WERI-Rb-1 (cell line): Measurements from ENCODE around the gene TMEM237.
A peak's percentile ranks its signal among the peaks of the same experiment; 100 is the strongest.

ENCODE experiments used
- DNase-seq: peaks from one replicate; pipeline ENCODE4 v3.0.0-alpha.2; 2020
- H3K27ac ChIP-seq: fragments of 250-450 bp; sonication (Bioruptor Pico); 2 replicates; pipeline ENCODE4 v1.5.1; 2020; ENCODE audit warnings: mild to moderate bottlenecking, moderate library complexity
- H3K27me3 ChIP-seq: fragments of 250-450 bp; sonication (Bioruptor Pico); 2 replicates; pipeline ENCODE4 v1.5.1; 2021; ENCODE audit warnings: mild to moderate bottlenecking, low read depth, moderate library complexity; ENCODE audit not compliant: insufficient read depth, severe bottlenecking
- H3K36me3 ChIP-seq: fragments of 250-450 bp; sonication (Bioruptor Pico); 2 replicates; pipeline ENCODE4 v1.5.1; 2020; ENCODE audit warnings: mild to moderate bottlenecking, moderate library complexity
- H3K4me3 ChIP-seq: 2 replicates; pipeline ENCODE4 v1.5.1; 2011; ENCODE audit warnings: low read depth, mild to moderate bottlenecking, control low read depth, low read length
- H3K9me3 ChIP-seq: fragments of 250-450 bp; sonication (Bioruptor Pico); 2 replicates; pipeline ENCODE4 v1.5.1; 2021; ENCODE audit warnings: mild to moderate bottlenecking, moderate library complexity; ENCODE audit not compliant: severe bottlenecking
- CTCF ChIP-seq: IDR thresholded peaks from 2 replicates; pipeline ENCODE4 v1.5.1; 2011; ENCODE audit warnings: low read depth, mild to moderate bottlenecking, control low read depth, inconsistent platforms, low read length

TMEM237 gene

DNA sequence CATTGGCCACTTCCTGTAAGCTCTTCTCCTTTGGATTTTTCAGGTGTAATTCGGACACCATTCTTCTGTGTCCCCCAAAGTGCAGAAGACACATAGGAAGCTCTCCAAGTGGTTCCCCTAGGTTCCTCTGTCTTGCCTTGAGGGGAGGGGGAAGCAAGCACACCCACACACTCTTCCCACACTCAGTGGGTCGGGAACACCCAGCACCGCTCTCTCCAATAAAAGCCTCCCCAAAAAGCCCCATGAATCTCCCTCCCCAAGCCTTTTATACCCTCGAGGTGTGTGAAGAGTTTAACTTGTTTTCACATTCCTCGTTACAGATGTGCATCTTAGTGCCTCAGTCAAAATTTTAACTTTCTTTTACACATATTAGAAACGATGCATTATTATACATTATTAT, 9.9 kb upstream of the TMEM237 start:
- DNase-seq = no peak
- no peaks in the 10 kb centered on the region for H3K27me3 ChIP-seq
- no peak overlapping the region for H3K27ac ChIP-seq
- H3K36me3 ChIP-seq = no peaks in the 10 kb centered on the region
- no peaks in the 10 kb centered on the region for H3K9me3 ChIP-seq
- H3K4me3 ChIP-seq = no peak overlapping the region
- TF ChIP-seq CTCF = no peak

DNA sequence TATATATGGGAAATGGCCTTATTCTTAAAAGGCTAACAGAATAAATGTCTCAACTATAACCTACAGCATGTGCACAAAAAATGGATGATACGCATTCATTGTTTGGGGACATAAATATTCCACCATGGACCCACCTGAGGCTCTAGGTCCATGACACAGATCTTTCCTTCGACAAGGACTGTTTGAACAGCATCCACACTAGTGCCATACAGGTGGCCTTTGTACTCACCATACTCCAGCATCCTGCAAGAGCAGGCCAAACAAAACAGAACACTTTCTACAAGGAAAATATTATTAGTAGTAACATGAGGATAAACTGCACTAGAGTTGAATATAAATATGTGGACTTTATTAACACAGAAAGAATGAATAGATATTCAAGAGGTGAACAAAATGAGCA, 6.1 kb upstream of the TMEM237 start:
- Histone ChIP-seq H3K27ac (no peak overlapping the region), H3K4me3 (no peak overlapping the region), H3K27me3 (no peaks in the 10 kb centered on the region), H3K9me3 (no peaks in the 10 kb centered on the region), H3K36me3 (no peaks in the 10 kb centered on the region)
- TF ChIP-seq CTCF = no peak
- no peak for DNase-seq

- no peak for DNase-seq
Measured at GRCh38 chr2:201647431-201647830, 4.1 kb upstream of the TMEM237 start.

GRCh38 chr2:201644001-201644400, 698 bp upstream of the TMEM237 start:
- Histone ChIP-seq H3K27ac (peak overlapping the region; percentile 89), H3K9me3 (no peaks in the 10 kb centered on the region), H3K4me3 (peak overlapping the region; percentile 99), H3K27me3 (no peaks in the 10 kb centered on the region), H3K36me3 (peaks cover 9% of the 10 kb centered on the region)
- no peak for TF ChIP-seq CTCF
- DNase-seq = peak; percentile 66

More at GRCh38 chr2:201647431-201647830, 4.1 kb upstream of the TMEM237 start:
- Histone ChIP-seq H3K4me3 (no peak overlapping the region), H3K36me3 (no peaks in the 10 kb centered on the region), H3K27ac (no peak overlapping the region), H3K27me3 (no peaks in the 10 kb centered on the region), H3K9me3 (no peaks in the 10 kb centered on the region)
- TF ChIP-seq CTCF = no peak

GRCh38 chr2:201642579-201643215, 606 bp downstream of the TMEM237 start:
- H3K4me3 ChIP-seq = peak overlapping the region; percentile 99

More at GRCh38 chr2:201642579-201643215, 606 bp downstream of the TMEM237 start:
- peaks cover 22% of the 10 kb centered on the region for H3K36me3 ChIP-seq
- no peak for TF ChIP-seq CTCF
- no peaks in the 10 kb centered on the region for H3K9me3 ChIP-seq
- H3K27me3 ChIP-seq = no peaks in the 10 kb centered on the region
- peak overlapping the region; percentile 89 for H3K27ac ChIP-seq
- peak; percentile 87 for DNase-seq
